HepG2 (cell line): ENCODE results near the gene NFYC. TPM values are rescaled to one million over a fixed set of nuclear protein-coding genes. Genes with fewer than 3 reads are reported as not detected.

ENCODE experiments used
- HOXA7 ChIP-seq: sonication (generic); formaldehyde crosslinking; IDR thresholded peaks from 2 replicates; pipeline ENCODE4 v1.8.1; 2022; ENCODE audit warnings: mild to moderate bottlenecking, missing genetic modification reagents, moderate library complexity
- KLF12 ChIP-seq: sonication (generic); formaldehyde crosslinking; IDR thresholded peaks from 2 replicates; pipeline ENCODE4 v1.4.0; 2020; ENCODE audit warnings: missing genetic modification reagents, borderline replicate concordance
- NCOA2 ChIP-seq: sonication (generic); formaldehyde crosslinking; IDR thresholded peaks from 2 replicates; pipeline ENCODE4 v1.8.0; 2022; ENCODE audit warnings: inconsistent platforms
- NCOR1 ChIP-seq: fragments of 200-600 bp; sonication (generic); IDR thresholded peaks from 2 replicates; pipeline ENCODE4 v1.7.0; 2017; ENCODE audit warnings: antibody characterized with exemption, low read length, borderline replicate concordance
- NFIC ChIP-seq: IDR thresholded peaks from 2 replicates; pipeline ENCODE4 v1.6.1; 2012; ENCODE audit warnings: mild to moderate bottlenecking, low read length, inconsistent platforms
- RORA ChIP-seq: sonication (generic); formaldehyde crosslinking; IDR thresholded peaks from 2 replicates; pipeline ENCODE4 v1.5.0; 2020; ENCODE audit warnings: mild to moderate bottlenecking, missing genetic modification reagents, moderate library complexity
- SALL1 ChIP-seq: sonication (generic); formaldehyde crosslinking; IDR thresholded peaks from 2 replicates; pipeline ENCODE4 v1.8.0; 2022; ENCODE audit warnings: mild to moderate bottlenecking, missing genetic modification reagents
- SOX6 ChIP-seq, 2 experiments: fragments of 450-650 bp in 1 of 2; sonication (generic) in 1 of 2; formaldehyde crosslinking in 1 of 2; IDR thresholded peaks; 2 replicates each; pipeline versions ENCODE4 v1.4.0 to v1.6.1; 2017 to 2020; ENCODE audit warnings: antibody characterized with exemption in 1 of 2, mild to moderate bottlenecking in 1 of 2, missing genetic modification reagents in 1 of 2
- ZNF234 ChIP-seq: sonication (generic); formaldehyde crosslinking; conservative IDR thresholded peaks from 2 replicates; pipeline ENCODE4 v1.5.1; 2020; ENCODE audit warnings: mild to moderate bottlenecking, missing genetic modification reagents
- ZNF607 ChIP-seq: sonication (generic); formaldehyde crosslinking; IDR thresholded peaks from 2 replicates; pipeline ENCODE4 v1.5.1; 2020; ENCODE audit warnings: missing genetic modification reagents, mild to moderate bottlenecking, borderline replicate concordance
- ZNF678 ChIP-seq: sonication (generic); formaldehyde crosslinking; IDR thresholded peaks from 2 replicates; pipeline ENCODE4 v1.4.0; 2020; ENCODE audit warnings: mild to moderate bottlenecking, missing genetic modification reagents
- polyA plus RNA-seq, 8 experiments: library from polyadenylated mRNA; depleted of rRNA in 3 of 8; stranded (reverse) in 7 of 8; unstranded in 1 of 8; fragments of >200 nt; fragmentation: Illumina TruSeq in 4 of 8; extraction: Trizol in 4 of 8; gene quantifications; 2 replicates each; pipeline versions ENCODE4 v1.2.1 to v1.2.3, GENCODE V29; 2011 to 2016; ENCODE audit warnings: low read depth in 4 of 8, missing spikeins in 1 of 8, mixed read lengths in 1 of 8; ENCODE audit not compliant: insufficient read depth in 1 of 8
- total RNA-seq, 5 experiments: library from RNA; depleted of rRNA; stranded (reverse); fragments of >200 nt; fragmentation: Illumina TruSeq; extraction: Trizol; gene quantifications; 2 replicates each; pipeline ENCODE4 v1.2.3, GENCODE V29; 2016; ENCODE audit warnings: low read depth in 1 of 5
- TF ChIP-seq, protein P1 (sequence below): IDR thresholded peaks from 2 replicates; pipeline ENCODE4 v1.4.0; 2020; ENCODE audit warnings: mild to moderate bottlenecking, missing genetic modification reagents
- TF ChIP-seq, protein P2 (sequence below): IDR thresholded peaks from 2 replicates; pipeline ENCODE4 v1.6.1; 2016; ENCODE audit warnings: missing compliant biosample characterization, missing genetic modification reagents, borderline replicate concordance
- TF ChIP-seq, protein P3 (sequence below): sonication (generic); formaldehyde crosslinking; IDR thresholded peaks from 2 replicates; pipeline ENCODE4 v1.8.1; 2022; ENCODE audit warnings: mild to moderate bottlenecking, missing genetic modification reagents
- TF ChIP-seq, protein P4 (sequence below), 2 experiments: fragments of 450-650 bp in 1 of 2; sonication (generic) in 1 of 2; formaldehyde crosslinking; IDR thresholded peaks; 2 replicates each; pipeline versions ENCODE4 v1.5.0 to v1.8.0; 2020 to 2022; ENCODE audit warnings: mild to moderate bottlenecking in 1 of 2, missing genetic modification reagents in 1 of 2
- TF ChIP-seq, protein P5 (sequence below), 2 experiments: sonication (generic) in 1 of 2; formaldehyde crosslinking in 1 of 2; IDR thresholded peaks; 2 replicates each; pipeline versions ENCODE4 v1.4.0 to v1.6.1; 2016 to 2020; ENCODE audit warnings: borderline replicate concordance in 1 of 2, low read depth in 1 of 2, mild to moderate bottlenecking in 1 of 2, missing genetic modification reagents in 1 of 2

NFYC gene
- total and polyA plus RNA-seq, 2 of the 13 experiments (the other 11 are each of a cell fraction or from before 2014, with no cell fraction given): 33.9 to 73.7 TPM

DNA sequence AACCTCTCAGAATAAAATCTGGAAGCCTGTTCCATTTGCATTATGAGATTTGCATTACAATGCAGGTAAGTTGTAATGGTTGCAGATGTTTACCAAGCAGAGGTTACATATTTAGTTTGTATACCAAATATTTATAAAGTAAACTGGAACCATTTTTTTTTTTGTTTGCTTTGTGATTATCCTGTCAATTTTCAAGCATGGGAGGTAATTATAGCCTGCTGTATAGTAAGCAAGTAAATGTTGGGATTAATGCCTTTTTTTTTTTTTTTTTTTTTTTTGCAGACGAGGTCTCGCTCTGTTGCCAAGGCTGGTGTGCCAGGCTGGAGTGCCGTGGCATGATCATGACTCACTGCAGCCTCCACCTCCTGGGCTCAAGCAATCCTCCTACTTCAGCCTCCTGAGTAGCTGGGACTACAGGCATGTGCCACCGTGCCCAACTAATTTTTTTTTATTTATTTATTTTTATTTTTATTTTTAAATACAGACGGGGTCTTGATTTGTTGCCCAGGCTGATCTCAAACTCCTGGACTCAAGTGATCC, 21.0 kb downstream of the NFYC start (continued):
- TF ChIP-seq, protein P1, sequence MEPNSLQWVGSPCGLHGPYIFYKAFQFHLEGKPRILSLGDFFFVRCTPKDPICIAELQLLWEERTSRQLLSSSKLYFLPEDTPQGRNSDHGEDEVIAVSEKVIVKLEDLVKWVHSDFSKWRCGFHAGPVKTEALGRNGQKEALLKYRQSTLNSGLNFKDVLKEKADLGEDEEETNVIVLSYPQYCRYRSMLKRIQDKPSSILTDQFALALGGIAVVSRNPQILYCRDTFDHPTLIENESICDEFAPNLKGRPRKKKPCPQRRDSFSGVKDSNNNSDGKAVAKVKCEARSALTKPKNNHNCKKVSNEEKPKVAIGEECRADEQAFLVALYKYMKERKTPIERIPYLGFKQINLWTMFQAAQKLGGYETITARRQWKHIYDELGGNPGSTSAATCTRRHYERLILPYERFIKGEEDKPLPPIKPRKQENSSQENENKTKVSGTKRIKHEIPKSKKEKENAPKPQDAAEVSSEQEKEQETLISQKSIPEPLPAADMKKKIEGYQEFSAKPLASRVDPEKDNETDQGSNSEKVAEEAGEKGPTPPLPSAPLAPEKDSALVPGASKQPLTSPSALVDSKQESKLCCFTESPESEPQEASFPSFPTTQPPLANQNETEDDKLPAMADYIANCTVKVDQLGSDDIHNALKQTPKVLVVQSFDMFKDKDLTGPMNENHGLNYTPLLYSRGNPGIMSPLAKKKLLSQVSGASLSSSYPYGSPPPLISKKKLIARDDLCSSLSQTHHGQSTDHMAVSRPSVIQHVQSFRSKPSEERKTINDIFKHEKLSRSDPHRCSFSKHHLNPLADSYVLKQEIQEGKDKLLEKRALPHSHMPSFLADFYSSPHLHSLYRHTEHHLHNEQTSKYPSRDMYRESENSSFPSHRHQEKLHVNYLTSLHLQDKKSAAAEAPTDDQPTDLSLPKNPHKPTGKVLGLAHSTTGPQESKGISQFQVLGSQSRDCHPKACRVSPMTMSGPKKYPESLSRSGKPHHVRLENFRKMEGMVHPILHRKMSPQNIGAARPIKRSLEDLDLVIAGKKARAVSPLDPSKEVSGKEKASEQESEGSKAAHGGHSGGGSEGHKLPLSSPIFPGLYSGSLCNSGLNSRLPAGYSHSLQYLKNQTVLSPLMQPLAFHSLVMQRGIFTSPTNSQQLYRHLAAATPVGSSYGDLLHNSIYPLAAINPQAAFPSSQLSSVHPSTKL (CRISPR knock-in tag): peak; percentile 65
- no peak for TF ChIP-seq KLF12 (CRISPR knock-in tag)
- TF ChIP-seq, protein P2, sequence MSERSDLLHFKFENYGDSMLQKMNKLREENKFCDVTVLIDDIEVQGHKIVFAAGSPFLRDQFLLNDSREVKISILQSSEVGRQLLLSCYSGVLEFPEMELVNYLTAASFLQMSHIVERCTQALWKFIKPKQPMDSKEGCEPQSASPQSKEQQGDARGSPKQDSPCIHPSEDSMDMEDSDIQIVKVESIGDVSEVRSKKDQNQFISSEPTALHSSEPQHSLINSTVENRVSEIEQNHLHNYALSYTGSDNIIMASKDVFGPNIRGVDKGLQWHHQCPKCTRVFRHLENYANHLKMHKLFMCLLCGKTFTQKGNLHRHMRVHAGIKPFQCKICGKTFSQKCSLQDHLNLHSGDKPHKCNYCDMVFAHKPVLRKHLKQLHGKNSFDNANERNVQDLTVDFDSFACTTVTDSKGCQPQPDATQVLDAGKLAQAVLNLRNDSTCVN (CRISPR knock-in tag): no peak
- TF ChIP-seq, protein P3, sequence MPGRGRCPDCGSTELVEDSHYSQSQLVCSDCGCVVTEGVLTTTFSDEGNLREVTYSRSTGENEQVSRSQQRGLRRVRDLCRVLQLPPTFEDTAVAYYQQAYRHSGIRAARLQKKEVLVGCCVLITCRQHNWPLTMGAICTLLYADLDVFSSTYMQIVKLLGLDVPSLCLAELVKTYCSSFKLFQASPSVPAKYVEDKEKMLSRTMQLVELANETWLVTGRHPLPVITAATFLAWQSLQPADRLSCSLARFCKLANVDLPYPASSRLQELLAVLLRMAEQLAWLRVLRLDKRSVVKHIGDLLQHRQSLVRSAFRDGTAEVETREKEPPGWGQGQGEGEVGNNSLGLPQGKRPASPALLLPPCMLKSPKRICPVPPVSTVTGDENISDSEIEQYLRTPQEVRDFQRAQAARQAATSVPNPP (CRISPR knock-in tag): no peak
- TF ChIP-seq SOX6 (IDR thresholded peaks at IDR 0.05): no peak
- TF ChIP-seq SOX6 (CRISPR knock-in tag; IDR thresholded peaks at IDR 0.05): peak; percentile 62; the same call in 1 of the 2 replicates
- peak; percentile 54; the same call in 1 of the 2 replicates for TF ChIP-seq NCOA2 (CRISPR knock-in tag)
- no peak for TF ChIP-seq RORA (CRISPR knock-in tag)
- TF ChIP-seq, protein P4, sequence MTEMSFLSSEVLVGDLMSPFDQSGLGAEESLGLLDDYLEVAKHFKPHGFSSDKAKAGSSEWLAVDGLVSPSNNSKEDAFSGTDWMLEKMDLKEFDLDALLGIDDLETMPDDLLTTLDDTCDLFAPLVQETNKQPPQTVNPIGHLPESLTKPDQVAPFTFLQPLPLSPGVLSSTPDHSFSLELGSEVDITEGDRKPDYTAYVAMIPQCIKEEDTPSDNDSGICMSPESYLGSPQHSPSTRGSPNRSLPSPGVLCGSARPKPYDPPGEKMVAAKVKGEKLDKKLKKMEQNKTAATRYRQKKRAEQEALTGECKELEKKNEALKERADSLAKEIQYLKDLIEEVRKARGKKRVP (CRISPR knock-in tag; IDR thresholded peaks at IDR 0.05): 0 out of 4 replicates have a peak, but pooled peaks of 1 of the 2 experiments have one; percentile 33
- TF ChIP-seq, protein P5, sequence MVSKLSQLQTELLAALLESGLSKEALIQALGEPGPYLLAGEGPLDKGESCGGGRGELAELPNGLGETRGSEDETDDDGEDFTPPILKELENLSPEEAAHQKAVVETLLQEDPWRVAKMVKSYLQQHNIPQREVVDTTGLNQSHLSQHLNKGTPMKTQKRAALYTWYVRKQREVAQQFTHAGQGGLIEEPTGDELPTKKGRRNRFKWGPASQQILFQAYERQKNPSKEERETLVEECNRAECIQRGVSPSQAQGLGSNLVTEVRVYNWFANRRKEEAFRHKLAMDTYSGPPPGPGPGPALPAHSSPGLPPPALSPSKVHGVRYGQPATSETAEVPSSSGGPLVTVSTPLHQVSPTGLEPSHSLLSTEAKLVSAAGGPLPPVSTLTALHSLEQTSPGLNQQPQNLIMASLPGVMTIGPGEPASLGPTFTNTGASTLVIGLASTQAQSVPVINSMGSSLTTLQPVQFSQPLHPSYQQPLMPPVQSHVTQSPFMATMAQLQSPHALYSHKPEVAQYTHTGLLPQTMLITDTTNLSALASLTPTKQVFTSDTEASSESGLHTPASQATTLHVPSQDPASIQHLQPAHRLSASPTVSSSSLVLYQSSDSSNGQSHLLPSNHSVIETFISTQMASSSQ (IDR thresholded peaks at IDR 0.05; ENCODE audit: low read depth): peak; percentile 30; the same call in 1 of the 2 replicates
- TF ChIP-seq, protein P5 (CRISPR knock-in tag; IDR thresholded peaks at IDR 0.05; ENCODE audit: borderline replicate concordance): no peak; the same call in 1 of the 2 replicates
- TF ChIP-seq SALL1 (CRISPR knock-in tag): no peak
- no peak for TF ChIP-seq ZNF234 (CRISPR knock-in tag)
- TF ChIP-seq HOXA7: no peak
- TF ChIP-seq NFIC: peak; percentile 65; the same call in 1 of the 2 replicates
- peak; percentile 16; the same call in 1 of the 2 replicates for TF ChIP-seq NCOR1
- no peak for TF ChIP-seq ZNF678 (CRISPR knock-in tag)
- TF ChIP-seq ZNF607 (CRISPR knock-in tag): no peak
